Neural crest cell (in vitro differentiated cells): ENCODE measurements around the gene ITSN1. TPM values are rescaled to one million over a fixed set of nuclear protein-coding genes. Genes with fewer than 3 reads are reported as not detected.
"Not testable (repeated sequence)": the region's sequence is repeated elsewhere in the genome, so short reads cannot be mapped to it uniquely, and the experiment has no call there.

Experiments used
- DNase-seq: peaks from one replicate; pipeline ENCODE4 v3.0.0; 2021; ENCODE audit warnings: low read depth, mixed read lengths, low spot score
- H3K27ac Mint-ChIP-seq: one replicate; pipeline ENCODE4 v1.8.0; 2021; ENCODE audit warnings: mild to moderate bottlenecking, mixed read lengths; ENCODE audit not compliant: unreplicated experiment
- H3K27me3 Mint-ChIP-seq: 2 replicates; pipeline ENCODE4 v1.8.0; 2021; ENCODE audit warnings: low read depth, mild to moderate bottlenecking, mixed read lengths
- H3K36me3 Mint-ChIP-seq: 2 replicates; pipeline ENCODE4 v1.8.0; 2021; ENCODE audit warnings: low read depth, mild to moderate bottlenecking, mixed read lengths
- H3K4me1 Mint-ChIP-seq: 2 replicates; pipeline ENCODE4 v1.8.0; 2021; ENCODE audit warnings: mixed read lengths
- H3K4me3 Mint-ChIP-seq: one replicate; pipeline ENCODE4 v1.8.0; 2021; ENCODE audit warnings: mild to moderate bottlenecking, mixed read lengths
- H3K9me3 Mint-ChIP-seq: 2 replicates; pipeline ENCODE4 v1.8.0; 2021; ENCODE audit warnings: mixed read lengths
- long read RNA-seq: library from polyadenylated mRNA; unstranded; transcript quantifications from one replicate; pipeline ENCODE4 v2.0.0, GENCODE V29; 2020
- total RNA-seq: library from RNA; stranded (reverse); gene quantifications from 2 replicates; pipeline ENCODE4 v1.2.1, GENCODE V29; 2021
- TF ChIP-seq, protein P1 (sequence below): fragments of 200-600 bp; sonication (generic); conservative IDR thresholded peaks from 2 replicates; pipeline ENCODE4 v1.5.0; 2021; ENCODE audit warnings: antibody characterized with exemption, mild to moderate bottlenecking

The ITSN1 gene
- 62.7 and 66.5 TPM in 2 replicates for total RNA-seq
- long read RNA-seq, partial matches to known transcripts = 101 of 113 reads
- long read RNA-seq, other reads (novel, unspliced or antisense) = 12 of 113 reads

DNA sequence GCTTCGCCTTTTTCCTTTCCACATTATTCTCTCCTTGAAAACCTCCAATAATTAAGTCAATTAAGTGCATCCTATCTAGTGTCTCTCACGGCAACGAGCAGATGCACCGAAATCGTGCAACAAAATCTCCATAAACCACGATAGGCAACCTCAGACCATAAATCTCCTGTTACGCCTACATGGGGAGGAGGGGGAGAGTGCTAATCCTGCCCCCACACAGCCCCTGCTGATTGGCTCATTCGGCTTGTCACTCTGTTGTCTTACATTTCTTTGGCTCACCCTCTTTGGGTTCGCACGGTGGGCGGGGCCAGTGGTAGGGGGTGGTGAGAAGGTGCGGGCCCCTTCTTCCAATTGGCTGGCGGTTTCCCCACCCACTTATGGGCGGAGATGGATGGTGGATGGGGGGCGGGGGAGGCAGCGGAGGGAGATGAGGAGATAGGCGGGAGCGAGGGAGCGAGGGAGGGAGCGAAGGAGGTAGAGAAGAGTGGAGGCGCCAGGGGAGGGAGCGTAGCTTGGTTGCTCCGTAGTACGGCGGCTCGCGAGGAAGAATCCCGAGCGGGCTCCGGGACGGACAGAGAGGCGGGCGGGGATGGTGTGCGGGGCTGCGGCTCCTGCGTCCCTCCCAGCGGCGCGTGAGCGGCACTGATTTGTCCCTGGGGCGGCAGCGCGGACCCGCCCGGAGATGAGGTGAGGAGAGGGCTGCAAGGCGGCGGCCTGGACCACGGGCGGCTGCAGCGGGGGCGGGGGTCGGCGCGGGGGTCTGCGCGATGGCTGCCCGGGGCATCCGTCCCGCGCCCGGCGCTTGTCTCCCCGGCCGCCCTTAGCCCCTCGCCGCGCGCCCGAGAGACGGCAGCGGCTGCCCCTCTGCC is at the start of gene ITSN1:
ITSN1 (plus strand) TSS at position 475 of the 869 bp plus-strand sequence. CDS start 76,328 bp downstream, outside the sequence.
- peaks cover 3% of the 10 kb centered on the region for H3K36me3 Mint-ChIP-seq
- H3K4me3 Mint-ChIP-seq = peak within 1 kb of the TSS; percentile 96
- DNase-seq = peak; percentile 99
- no peaks in the 10 kb centered on the region for H3K27me3 Mint-ChIP-seq
- H3K27ac Mint-ChIP-seq = peak within 1 kb of the TSS; percentile 98
- TF ChIP-seq, protein P1, sequence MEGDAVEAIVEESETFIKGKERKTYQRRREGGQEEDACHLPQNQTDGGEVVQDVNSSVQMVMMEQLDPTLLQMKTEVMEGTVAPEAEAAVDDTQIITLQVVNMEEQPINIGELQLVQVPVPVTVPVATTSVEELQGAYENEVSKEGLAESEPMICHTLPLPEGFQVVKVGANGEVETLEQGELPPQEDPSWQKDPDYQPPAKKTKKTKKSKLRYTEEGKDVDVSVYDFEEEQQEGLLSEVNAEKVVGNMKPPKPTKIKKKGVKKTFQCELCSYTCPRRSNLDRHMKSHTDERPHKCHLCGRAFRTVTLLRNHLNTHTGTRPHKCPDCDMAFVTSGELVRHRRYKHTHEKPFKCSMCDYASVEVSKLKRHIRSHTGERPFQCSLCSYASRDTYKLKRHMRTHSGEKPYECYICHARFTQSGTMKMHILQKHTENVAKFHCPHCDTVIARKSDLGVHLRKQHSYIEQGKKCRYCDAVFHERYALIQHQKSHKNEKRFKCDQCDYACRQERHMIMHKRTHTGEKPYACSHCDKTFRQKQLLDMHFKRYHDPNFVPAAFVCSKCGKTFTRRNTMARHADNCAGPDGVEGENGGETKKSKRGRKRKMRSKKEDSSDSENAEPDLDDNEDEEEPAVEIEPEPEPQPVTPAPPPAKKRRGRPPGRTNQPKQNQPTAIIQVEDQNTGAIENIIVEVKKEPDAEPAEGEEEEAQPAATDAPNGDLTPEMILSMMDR = no peak
- peaks cover 3% of the 10 kb centered on the region for H3K9me3 Mint-ChIP-seq
- H3K4me1 Mint-ChIP-seq = peaks cover 27% of the 10 kb centered on the region

DNA sequence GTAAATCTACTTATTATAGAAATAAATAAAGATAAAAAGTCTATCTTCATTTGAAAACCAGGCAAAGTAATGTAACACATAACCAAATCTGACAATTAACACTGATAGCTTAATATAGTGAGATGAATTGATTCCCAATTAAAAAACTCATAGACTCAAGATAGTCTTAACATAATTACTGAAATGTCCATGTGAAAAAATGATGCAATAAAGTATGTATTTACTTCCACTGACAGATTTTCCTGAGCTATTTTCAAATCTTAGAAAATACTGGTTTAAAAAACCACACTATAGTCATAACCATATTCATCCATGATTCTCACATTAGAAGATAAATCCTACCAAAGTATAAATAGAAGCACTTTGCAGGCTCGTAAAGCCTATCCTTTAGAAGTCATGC is 44.2 kb upstream of the ITSN1 start:
- H3K27ac Mint-ChIP-seq = no peak overlapping the region
- H3K4me1 Mint-ChIP-seq = no peaks in the 10 kb centered on the region
- DNase-seq = no peak
- H3K27me3 Mint-ChIP-seq = no peaks in the 10 kb centered on the region
- no peak overlapping the region for H3K4me3 Mint-ChIP-seq
- H3K36me3 Mint-ChIP-seq = peaks cover 12% of the 10 kb centered on the region
- TF ChIP-seq, protein P1 = no peak
- H3K9me3 Mint-ChIP-seq = no peaks in the 10 kb centered on the region

DNA sequence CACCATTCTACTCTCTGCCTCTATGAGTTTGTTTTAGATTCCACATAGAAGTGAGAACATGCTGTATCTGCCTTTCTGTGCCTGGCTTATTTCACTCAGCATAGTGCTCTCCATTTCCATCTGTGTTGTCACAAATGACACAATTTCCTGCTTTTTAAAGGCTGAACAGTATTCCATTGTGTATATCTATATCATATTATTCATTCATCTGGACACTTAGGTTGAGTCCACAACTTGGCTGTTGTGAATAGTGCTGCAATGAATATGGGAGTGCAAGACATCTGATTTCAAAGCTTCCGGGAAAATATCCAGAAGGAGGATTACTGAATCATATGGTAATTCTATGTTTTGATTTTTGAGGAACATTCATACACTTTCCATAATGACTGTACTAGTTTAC is 33.7 kb upstream of the ITSN1 start:
- Mint-ChIP-seq H3K4me3 (no peak overlapping the region), H3K27me3 (no peaks in the 10 kb centered on the region), H3K4me1 (no peaks in the 10 kb centered on the region), H3K27ac (no peak overlapping the region), H3K9me3 (no peaks in the 10 kb centered on the region), H3K36me3 (peaks cover 3% of the 10 kb centered on the region)
- TF ChIP-seq, protein P1 = no peak
- DNase-seq = no peak

DNA sequence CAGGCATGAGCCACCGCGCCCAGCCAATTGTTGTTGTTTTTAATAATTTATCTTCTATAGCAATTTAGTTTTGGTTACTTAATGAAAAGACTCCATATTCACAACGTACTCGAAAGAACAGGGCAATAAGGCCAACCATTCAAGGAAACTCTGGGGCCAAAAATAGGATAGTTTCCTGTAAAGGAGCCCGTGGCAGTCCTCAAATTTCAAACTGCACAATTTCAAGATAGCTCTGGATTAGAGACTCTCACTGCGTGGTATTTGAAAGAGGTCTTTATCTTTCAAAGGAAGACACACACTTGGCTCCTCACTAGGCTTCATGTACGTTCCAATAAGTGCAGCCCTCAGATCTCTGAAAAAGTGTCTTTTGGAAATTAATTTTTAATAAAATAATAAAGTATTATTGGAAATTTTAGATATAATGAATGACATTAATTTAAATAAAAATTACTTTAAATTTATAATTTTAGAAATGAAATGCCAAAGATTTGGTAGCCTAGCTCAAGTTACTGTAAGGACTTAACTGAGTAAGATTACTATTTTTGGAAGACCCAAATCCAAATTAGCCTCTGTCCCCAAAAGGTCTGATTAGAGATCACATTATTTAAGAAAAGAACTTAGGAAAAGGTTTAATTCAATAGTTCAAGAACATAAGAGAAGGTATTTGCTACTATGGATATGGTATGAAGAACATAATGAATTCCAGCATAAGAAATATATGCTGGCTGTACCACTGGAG is 31.1 kb upstream of the ITSN1 start:
- Mint-ChIP-seq H3K27me3 (no peaks in the 10 kb centered on the region), H3K4me3 (no peak overlapping the region), H3K27ac (no peak overlapping the region), H3K4me1 (no peaks in the 10 kb centered on the region), H3K9me3 (no peaks in the 10 kb centered on the region), H3K36me3 (peaks cover 3% of the 10 kb centered on the region)
- no peak for DNase-seq
- TF ChIP-seq, protein P1 = no peak

DNA sequence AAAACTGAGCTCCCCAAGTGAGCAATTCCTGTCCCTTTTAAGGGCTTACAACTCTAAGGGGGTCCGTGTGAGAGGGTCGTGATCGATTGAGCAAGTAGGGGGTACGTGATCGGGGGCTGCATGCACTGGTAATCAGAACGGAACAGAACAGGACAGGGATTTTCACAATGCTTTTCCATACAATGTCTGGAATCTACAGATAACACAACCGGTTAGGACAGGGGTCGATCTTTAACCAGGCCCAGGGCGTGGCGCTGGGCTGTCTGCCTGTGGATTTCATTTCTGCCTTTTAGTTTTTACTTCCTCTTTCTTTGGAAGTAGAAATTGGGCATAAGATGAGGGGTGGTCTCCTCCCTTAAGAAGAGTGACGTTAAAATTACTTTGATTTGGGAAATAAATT is 24.7 kb upstream of the ITSN1 start:
- H3K36me3 Mint-ChIP-seq = peaks cover 24% of the 10 kb centered on the region
- not testable (repeated sequence) for DNase-seq, H3K4me3 Mint-ChIP-seq, H3K27me3 Mint-ChIP-seq, H3K4me1 Mint-ChIP-seq, H3K9me3 Mint-ChIP-seq, H3K27ac Mint-ChIP-seq
